ENCODE data around the gene MMP19.
"Not testable (repeated sequence)": the region's sequence is repeated elsewhere in the genome, so short reads cannot be mapped to it uniquely, and the experiment has no call there.

MMP19 gene

GRCh38 chr12:55842681-55843429 lies at the start of gene MMP19:
MMP19 (minus strand) TSS chr12:55842936; CDS start chr12:55842830, 106 bp downstream.
- DNase-seq (ENCODE audit: low read depth in 3 of 3) = no peak

DNA sequence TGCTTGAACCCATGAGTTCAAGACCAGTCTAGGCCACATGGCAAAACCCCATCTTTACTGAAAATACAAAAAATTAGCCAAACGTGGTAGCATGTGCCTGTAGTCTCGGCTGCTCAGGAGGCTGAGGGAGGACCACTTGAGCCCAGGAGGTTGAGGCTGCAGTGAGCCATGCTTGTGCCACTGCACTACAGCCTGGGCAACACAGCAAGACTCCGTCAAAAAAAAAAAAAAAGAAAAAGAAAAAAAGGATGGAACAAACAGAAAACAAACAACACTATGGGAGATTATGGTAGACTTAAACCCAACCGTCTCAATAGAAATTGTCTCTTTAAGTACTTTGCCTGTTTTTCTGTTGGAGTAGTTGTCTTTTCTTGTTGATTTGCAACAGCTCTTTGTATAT lies 48.6 kb upstream of the MMP19 start:
- DNase-seq (ENCODE audit: low read depth in 3 of 3) = no peak

- DNase-seq (ENCODE audit: low read depth in 3 of 3) = no peak
Observed at GRCh38 chr12:55885113-55885512, 42.4 kb upstream of the MMP19 start.

DNA sequence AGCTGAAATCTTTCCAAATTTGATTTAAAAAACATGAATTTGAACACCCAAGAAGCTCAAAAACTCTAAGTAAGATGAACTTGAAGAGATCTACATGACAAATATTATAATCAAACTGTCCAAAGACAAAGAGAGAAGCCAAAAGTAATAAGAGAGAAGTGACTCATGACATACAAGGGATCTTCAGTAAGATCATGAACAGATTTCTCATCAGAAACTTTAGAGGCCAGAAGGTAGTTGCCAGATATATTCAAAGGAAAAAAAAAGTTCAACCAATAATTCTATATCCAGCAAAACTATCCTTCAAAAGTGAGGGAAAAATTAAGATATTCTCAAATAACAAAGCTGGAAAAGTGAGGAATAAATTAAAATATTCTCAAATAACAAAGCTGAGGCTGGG lies 35.1 kb upstream of the MMP19 start:
- no peak for DNase-seq (ENCODE audit: low read depth in 3 of 3)

DNA sequence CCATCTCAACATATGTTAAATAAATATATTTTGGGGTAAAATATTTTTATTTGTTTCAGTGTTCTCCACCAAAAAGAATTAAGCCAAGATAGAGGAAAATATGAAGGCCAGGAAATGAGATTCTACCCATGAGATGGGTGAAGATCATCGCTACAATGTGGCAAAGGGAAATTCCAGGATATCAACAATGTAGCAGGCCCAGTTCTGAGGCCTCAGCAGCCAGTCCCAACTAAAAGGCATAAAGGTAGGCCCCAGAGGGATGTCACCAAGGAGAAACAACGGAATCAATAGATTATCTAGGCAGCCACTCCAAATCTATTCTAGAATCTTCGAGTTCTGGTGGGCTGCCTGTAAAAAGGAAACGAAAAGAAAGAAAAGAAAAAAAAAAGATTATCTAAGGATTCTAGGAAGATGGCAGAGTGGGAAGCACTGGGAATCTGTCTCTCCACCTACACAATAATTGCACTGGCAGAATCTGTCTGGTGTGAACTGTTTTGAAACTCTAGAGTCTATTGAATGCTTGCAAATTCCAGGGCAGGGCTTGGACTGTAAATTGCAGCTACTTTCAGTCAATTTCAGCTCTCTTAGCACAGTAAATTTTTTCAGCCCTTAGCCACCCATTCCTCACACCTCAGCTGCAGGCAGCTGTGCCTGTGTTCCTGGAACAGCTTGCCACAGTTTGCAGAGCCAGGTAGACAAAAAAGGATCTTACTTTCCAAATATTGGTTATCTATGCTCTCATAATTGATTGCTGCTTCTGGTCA lies 33.1 kb upstream of the MMP19 start:
- no peak for DNase-seq (ENCODE audit: low read depth in 3 of 3)

DNA sequence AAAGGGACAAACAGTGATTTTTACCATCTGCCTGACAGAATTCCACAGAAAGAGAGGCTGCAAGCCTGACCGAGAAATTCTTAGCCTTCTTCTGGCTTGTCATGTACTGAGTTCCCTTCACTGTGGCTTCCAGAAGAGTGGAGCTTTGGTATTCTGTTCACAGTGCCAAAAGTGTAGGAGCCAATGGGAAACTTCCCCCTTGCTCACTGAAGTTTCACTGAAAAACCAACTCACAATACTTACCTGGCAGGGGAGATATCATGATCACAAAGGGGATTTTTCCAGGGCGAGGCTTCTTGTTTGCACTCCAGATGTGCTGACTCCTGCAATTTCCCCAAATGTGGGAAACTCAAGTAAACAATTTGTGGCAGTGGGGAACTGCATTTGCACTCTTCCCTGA lies 31.7 kb upstream of the MMP19 start:
- DNase-seq (ENCODE audit: low read depth in 3 of 3) = no peak

GRCh38 chr12:55866454-55867004 lies 23.8 kb upstream of the MMP19 start:
- not testable (repeated sequence) for DNase-seq (ENCODE audit: low read depth in 3 of 3)

DNA sequence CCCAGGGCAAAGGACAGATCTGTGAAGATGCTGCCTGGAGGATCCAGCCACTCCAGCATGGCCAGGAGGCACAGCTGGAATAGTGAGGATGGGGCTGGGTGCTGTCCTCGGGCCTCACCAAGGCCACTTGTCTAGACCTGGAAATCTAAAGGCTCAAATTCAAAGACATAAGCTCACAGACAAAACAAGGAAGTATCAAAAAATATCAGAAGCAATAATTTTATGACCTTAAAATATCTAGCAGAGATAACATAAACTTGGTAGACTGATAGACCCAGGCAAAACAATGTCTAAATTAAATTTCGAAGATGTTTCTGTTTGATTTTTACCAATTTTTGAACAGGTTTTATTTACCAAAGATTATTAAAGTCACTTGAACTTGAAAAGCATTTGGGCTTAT lies 22.6 kb upstream of the MMP19 start:
- no peak for DNase-seq (ENCODE audit: low read depth in 3 of 3)

- DNase-seq (ENCODE audit: low read depth in 3 of 3) = not testable (repeated sequence)
Observed at GRCh38 chr12:55862931-55863330, 20.2 kb upstream of the MMP19 start.

GRCh38 chr12:55862286-55862685 lies 19.6 kb upstream of the MMP19 start:
- no peak for DNase-seq (ENCODE audit: low read depth in 3 of 3)

DNA sequence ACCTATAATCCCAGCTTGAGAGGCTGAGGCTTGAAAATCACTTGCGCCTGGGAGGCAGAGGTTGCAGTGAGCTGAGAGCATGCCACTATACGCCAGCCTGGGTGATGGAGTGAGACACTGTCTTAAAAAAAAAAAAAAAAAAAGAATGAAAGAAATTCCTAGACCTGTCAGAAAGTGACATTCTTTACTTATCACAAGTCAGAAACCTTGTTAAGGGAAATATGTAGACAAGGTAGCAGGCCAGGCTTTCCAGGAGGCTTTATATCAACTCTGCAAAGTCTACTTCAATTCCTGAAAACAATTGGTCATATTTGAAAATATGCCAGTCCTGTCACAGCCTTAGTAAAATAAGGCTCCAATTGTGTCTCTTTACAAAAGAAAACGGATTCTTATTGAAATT lies 19.1 kb upstream of the MMP19 start:
- DNase-seq (ENCODE audit: low read depth in 3 of 3) = no peak

GRCh38 chr12:55861396-55861795 lies 18.7 kb upstream of the MMP19 start:
- DNase-seq (ENCODE audit: low read depth in 3 of 3) = no peak

DNA sequence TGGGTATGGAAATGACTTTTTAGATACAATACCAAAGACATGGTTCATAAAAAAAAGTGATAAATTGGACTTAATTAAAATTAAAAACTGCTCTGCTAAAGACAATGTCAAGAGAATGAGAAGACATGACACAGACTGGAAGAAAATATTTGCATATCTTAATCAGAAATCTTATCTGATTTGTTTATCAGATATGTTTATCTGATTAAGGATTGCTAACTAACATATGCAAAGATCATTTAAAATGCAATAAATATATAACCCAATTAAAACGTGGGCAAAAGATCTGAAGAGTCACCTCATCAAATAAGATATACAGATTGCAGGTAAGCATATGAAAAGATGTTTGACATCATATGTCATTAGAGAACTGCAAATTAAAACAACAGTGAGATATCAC lies 10.0 kb upstream of the MMP19 start:
- DNase-seq (ENCODE audit: low read depth in 3 of 3) = no peak

DNA sequence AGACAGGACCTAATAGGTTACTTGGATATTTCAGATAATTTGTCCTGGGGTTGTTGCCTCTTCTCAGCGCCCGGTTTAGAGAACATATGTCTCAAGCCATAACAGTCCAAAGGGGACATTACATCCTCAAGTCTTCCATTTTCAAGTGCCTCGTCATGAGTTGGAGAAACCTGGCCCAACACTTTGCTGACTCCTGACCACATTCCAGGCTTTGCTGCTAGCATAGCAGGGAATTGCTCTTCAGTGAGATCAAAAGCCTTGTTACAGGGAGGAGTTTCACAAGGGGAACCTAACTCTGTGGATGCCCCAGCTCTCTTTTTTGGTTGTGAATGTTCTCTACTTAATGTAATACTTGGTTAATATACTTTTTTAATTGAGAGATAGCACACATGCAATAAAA lies 8.2 kb upstream of the MMP19 start:
- no peak for DNase-seq (ENCODE audit: low read depth in 3 of 3)

DNA sequence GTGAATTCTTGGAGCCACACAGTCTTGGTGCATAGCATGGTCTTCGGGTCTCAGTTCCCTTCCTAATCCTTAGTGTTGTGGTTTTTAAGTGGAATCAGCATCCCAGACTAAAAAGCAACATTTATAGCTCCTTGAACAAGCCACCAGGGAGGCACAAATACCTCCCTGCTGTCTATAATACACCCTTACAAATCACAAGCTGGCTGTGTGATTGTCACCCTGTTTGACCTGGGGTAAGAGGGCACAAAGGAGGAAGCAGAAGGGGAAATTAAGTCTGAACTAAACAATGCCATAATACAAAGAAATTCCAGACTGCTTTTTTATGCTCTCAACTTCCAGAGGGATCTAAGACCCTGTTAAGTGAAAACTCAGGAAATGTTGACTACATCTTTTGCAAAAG lies 7.7 kb upstream of the MMP19 start:
- no peak for DNase-seq (ENCODE audit: low read depth in 3 of 3)

GRCh38 chr12:55849616-55850343 lies 7.0 kb upstream of the MMP19 start:
- no peak for DNase-seq (ENCODE audit: low read depth in 3 of 3)

GRCh38 chr12:55847603-55848291 lies 5.0 kb upstream of the MMP19 start:
- DNase-seq (ENCODE audit: low read depth in 3 of 3) = no peak

GRCh38 chr12:55847033-55847432 lies 4.3 kb upstream of the MMP19 start:
- DNase-seq (ENCODE audit: low read depth in 3 of 3) = peak in 1 of 3 experiments; percentile 26

DNA sequence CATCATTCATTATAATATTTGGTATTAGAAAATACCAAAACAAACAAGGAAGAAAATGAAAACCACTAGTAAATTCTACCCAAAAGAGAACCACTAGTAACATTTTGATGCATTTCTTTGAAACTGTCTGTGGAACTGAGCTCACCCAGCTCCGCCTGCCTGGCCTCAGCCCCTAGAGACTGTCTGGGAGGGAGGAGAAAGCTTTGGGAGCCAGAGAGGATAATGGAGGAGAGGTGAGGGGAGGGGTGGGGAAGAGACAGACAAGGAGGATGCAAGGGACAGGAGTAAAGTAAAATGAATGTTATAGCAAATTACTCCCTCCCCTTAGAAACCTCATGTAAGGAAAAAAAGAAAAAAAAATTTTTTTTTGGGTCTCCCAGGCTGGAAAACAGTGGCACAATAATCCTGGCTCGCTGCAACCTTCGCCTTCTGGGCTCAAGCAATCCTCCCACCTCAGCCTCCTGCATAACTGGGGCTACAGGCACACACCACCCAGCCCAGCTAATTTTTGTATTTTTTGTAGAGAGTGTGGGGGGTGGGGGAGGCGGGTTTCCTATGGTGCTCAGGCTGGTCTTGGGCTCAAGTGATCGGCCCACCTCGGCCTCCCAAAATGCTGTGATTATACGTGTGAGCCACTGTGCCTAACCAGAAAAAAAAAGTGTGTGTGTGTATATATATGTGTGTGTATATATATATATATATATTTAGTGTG lies 3.2 kb upstream of the MMP19 start:
- no peak for DNase-seq (ENCODE audit: low read depth in 3 of 3)

GRCh38 chr12:55845361-55845760 lies 2.6 kb upstream of the MMP19 start:
- no peak for DNase-seq (ENCODE audit: low read depth in 3 of 3)

DNA sequence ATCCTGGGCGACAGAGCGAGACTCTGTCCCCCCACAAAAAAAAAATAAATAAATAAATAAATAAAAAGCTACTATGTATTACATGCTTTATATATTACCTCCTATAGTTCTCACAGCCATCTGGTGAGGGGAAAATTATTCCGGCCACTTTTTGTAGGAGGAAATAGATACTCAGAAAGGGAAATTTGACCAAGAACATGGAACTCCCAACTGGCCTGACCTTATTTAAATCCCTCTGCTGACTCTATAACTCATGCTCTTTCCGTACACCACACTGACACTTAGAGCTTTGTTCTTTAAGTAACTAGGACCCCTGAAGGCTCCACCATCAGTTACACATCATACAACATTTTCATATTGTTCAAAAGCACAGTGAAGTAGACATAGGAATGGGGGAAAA lies 2.2 kb upstream of the MMP19 start:
- no peak for DNase-seq (ENCODE audit: low read depth in 3 of 3)

Measured in stimulated activated CD4-positive, alpha-beta T cell treated with anti-CD3 and anti-CD28 coated beads, TNF-alpha, amount 100 ng/mL, for 24 hours (primary cell).